LNCAP (cell line): ENCODE measurements around the gene SYNGR4.

Experiments
- TF ChIP-seq, protein P1 (sequence below): fragments of 450-650 bp; IDR thresholded peaks from 2 replicates; pipeline ENCODE4 v1.5.1; 2017; ENCODE audit warnings: mild to moderate bottlenecking

The SYNGR4 gene

DNA sequence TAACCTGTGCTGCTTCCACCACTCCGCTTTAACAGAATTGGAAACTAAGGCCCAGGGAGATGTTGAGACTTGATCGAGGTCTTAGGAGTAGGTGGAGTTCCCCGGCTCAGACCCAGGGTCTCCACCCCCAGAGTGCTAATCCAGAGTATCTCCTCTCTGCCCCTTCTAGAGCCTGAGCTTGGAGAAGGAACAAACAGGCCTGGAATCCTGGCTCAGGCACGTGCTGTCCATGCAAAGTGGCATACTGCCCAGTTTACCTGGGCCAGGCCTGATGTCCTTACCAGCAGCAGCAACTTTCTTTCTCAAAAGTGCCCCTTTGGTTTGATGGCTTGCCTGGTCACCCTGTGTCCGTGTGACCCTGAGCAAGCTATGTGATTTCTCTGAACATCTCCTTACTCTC is 3.7 kb downstream of the SYNGR4 start:
- TF ChIP-seq, protein P1, sequence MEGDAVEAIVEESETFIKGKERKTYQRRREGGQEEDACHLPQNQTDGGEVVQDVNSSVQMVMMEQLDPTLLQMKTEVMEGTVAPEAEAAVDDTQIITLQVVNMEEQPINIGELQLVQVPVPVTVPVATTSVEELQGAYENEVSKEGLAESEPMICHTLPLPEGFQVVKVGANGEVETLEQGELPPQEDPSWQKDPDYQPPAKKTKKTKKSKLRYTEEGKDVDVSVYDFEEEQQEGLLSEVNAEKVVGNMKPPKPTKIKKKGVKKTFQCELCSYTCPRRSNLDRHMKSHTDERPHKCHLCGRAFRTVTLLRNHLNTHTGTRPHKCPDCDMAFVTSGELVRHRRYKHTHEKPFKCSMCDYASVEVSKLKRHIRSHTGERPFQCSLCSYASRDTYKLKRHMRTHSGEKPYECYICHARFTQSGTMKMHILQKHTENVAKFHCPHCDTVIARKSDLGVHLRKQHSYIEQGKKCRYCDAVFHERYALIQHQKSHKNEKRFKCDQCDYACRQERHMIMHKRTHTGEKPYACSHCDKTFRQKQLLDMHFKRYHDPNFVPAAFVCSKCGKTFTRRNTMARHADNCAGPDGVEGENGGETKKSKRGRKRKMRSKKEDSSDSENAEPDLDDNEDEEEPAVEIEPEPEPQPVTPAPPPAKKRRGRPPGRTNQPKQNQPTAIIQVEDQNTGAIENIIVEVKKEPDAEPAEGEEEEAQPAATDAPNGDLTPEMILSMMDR, result no peak

DNA sequence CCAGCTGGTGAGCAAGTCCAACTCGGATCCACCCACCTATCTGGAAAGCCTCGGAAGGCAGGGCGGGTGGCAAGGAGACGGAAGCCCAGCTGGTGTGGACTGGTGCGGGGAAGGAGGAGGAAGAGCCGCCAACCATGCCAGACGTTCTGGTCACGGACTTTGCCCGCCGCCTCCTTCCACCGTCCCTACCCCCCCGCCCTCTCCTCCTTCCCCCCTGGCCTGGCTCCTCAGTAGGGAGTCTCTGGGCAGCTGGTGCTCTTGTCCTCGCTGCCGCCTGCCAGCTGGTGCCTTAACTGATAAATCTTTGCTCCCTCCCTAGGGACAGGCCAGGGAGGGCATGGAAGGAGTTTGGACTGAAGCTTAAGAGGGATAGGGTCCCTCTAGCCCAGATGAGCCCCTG is 4.8 kb downstream of the SYNGR4 start:
- TF ChIP-seq, protein P1, result no peak

DNA sequence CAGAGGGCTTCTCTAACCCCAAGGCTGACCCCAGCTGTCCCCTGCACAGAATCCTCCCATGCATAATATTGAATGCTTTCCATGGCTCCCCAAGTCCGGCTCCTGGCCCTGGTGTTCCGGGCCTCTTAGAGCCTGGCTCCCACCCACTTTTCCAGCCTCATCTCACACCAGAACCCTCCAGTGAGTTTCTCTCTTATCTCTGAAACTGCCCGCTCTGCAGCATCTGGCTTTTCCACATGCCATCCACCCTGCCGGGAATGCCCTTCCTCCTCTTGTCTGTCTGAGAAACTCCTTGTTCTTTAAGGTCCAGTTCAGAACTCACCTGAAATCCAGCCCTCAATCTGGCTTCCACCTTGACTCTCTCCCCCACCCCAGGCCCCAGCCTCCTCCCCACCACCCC is 6.8 kb downstream of the SYNGR4 start:
- TF ChIP-seq, protein P1, result no peak

DNA sequence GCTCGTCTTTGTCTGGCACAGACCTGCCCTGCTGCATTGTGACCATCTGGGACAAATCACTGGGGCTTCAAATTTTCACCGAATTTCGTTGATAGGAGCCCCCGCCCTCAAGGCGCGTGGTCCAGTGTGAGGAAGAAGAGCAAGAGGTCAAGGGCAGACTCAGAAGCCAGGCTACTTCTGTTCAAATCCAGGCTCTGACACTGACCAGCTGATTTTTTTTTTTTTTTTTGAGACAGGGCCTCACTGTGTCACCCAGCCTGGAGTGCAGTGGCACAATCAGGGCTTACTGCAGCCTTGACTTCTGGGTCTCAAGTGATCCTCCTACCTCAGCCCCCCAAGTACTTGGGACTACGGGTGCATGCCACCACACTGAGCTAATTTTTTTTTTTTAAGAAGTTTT is 7.2 kb downstream of the SYNGR4 start:
- TF ChIP-seq, protein P1, result no peak

DNA sequence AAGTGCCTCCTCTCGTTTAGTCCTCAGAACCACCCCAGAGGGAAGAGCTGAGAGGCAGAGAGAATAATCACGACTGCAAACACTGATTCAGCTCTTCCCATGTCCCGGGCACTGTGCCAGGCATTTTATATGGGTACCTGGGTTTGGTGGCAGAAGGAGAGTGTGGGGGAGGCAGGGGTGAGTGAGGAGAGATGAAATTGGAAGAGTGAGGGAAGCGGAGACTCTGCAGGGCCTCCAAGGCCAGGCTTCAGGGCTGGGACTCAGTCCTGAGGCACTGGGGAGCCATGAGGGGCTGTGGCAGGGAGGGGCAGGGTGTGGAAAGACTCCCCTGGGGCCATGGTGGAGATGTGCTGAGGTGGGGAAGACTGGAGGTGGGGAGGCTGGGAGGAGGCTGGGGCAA is 8.7 kb downstream of the SYNGR4 start:
- TF ChIP-seq, protein P1, result no peak

DNA sequence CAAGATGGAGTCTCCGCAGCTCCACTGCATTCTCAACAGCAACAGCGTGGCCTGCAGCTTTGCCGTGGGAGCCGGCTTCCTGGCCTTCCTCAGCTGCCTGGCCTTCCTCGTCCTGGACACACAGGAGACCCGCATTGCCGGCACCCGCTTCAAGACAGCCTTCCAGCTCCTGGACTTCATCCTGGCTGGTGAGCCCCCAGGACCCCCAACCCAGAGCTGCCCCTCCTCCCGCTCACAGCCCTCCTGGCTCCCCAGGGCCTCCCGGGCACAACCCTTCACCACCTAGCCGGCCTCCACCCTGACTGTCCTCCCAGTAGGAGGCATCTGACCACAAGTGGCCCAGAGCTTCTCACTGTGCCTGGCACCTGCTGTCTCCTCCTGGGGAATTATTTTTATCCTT is 9.4 kb downstream of the SYNGR4 start:
- TF ChIP-seq, protein P1, result no peak

DNA sequence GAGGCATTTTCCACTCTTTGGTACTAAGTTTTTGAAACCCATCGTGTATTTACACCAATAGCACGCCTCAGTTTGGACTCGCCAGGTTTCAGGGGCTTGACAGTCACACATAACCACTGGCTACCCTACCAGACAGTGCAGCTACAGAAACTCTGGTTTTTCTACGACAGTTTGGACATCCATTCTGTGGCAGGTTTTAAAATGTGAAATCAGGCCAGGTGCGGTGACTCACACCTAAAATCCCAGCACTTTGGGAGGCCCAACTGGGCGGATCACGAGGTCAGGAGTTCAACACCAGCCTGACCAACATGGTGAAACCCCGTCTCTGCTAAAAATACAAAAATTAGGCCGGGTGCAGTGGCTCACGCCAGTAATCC is 14.0 kb downstream of the SYNGR4 start:
- TF ChIP-seq, protein P1, result no peak

DNA sequence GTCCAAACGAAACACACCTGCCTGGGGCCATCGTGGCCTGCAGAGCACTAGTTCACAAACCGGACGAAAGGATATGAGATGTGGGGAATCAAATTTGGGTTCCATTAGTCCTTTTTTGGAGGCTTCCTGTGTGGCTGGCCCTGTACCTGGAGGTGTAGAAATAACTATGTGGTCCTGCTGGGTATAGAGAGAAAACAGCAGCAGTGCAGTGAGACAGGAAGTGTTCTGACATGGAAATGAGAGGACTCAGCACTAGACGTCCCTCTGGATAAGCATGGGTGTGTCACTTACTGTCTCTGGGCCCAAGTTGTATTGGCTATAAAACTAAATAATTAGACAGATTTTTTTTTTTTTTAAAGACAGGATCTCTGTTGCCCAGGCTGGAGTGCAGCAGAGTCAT is 14.9 kb downstream of the SYNGR4 start:
- TF ChIP-seq, protein P1, result no peak
